HG02970 (cell line): ENCODE measurements around the gene PRPF19.

Experiments
- ATAC-seq: cut with Tn5 transposase; IDR thresholded peaks from one replicate; pipeline ENCODE4 v1.9.1; 2021; ENCODE audit warnings: mild to moderate bottlenecking, moderate library complexity, moderate number of reproducible peaks; ENCODE audit not compliant: unreplicated experiment, low FRiP score

The PRPF19 gene

GRCh38 chr11:60863550-60864521 lies 42.5 kb downstream of the PRPF19 start:
- no peak for ATAC-seq

- ATAC-seq: no peak
These were observed 44.2 kb downstream of the PRPF19 start for GRCh38 chr11:60862171-60862570.

GRCh38 chr11:60860943-60861342 lies 45.4 kb downstream of the PRPF19 start:
- no peak for ATAC-seq

- no peak for ATAC-seq
These were observed 46.7 kb downstream of the PRPF19 start for GRCh38 chr11:60859616-60860250.

- no peak for ATAC-seq
These were observed 47.5 kb downstream of the PRPF19 start for GRCh38 chr11:60858731-60859464.

GRCh38 chr11:60858236-60858635 lies 48.1 kb downstream of the PRPF19 start:
- ATAC-seq: no peak

- no peak for ATAC-seq
These were observed 48.8 kb downstream of the PRPF19 start for GRCh38 chr11:60857378-60858232.

- ATAC-seq: no peak
These were observed 50.4 kb downstream of the PRPF19 start, which contains the start of gene PTGDR2 for GRCh38 chr11:60855726-60856633. PTGDR2 (minus strand) TSS chr11:60855950; CDS start chr11:60853722, 2,228 bp downstream.

- no peak for ATAC-seq
These were observed 51.3 kb downstream of the PRPF19 start for GRCh38 chr11:60854847-60855725.

- no peak for ATAC-seq
These were observed 52.1 kb downstream of the PRPF19 start for GRCh38 chr11:60854140-60854846.

- ATAC-seq: no peak
These were observed 53.1 kb downstream of the PRPF19 start for GRCh38 chr11:60852982-60853950.

- no peak for ATAC-seq
These were observed 54.0 kb downstream of the PRPF19 start for GRCh38 chr11:60852117-60852981.

- no peak for ATAC-seq
These were observed 54.9 kb downstream of the PRPF19 start for GRCh38 chr11:60851327-60852104.
